Caco-2 (cell line): ENCODE measurements around the gene LRRC26. TPM values are rescaled to one million over a fixed set of nuclear protein-coding genes. Genes with fewer than 3 reads are reported as not detected.

Experiments used
- BruUV-seq: library from RNA; stranded (reverse); fragments of 400-500 nt; replicated peaks from 2 replicates; lab custom pipeline; 2021; lab: Mats Ljungman, UMichigan
- CTCF ChIA-PET: fragments of 300-600 bp; sonication (Branson Sonifier 250); formaldehyde crosslinking; loops from one replicate; lab custom pipeline; 2022; ENCODE audit warnings: antibody characterized with exemption; lab: Charles Lee
- POLR2A ChIA-PET: fragments of 300-600 bp; sonication (Branson Sonifier 250); formaldehyde crosslinking; loops from one replicate; lab custom pipeline; 2022; ENCODE audit warnings: antibody characterized with exemption; lab: Charles Lee
- DNase-seq, 2 experiments: peaks; one replicate each; pipeline versions ENCODE4 v3.0.0 to v3.0.0-alpha.2; 2020 to 2022
- H3K27me3 ChIP-seq: replicated peaks from 2 replicates; pipeline ENCODE4 v1.6.0; 2011; ENCODE audit warnings: low read length; ENCODE audit not compliant: control insufficient read depth, insufficient read depth
- H3K36me3 ChIP-seq: 2 replicates; pipeline ENCODE4 v1.5.1; 2011; ENCODE audit warnings: low read length; ENCODE audit not compliant: control insufficient read depth, insufficient read depth
- H3K4me1 ChIP-seq: fragments of 250-450 bp; sonication (Bioruptor Pico); 2 replicates; pipeline ENCODE4 v1.5.1; 2020; ENCODE audit warnings: mild to moderate bottlenecking
- H3K4me3 ChIP-seq: 2 replicates; pipeline ENCODE4 v1.5.1; 2011; ENCODE audit warnings: low read depth, mild to moderate bottlenecking, control low read depth, low read length
- H3K9me3 ChIP-seq: fragments of 250-450 bp; sonication (Bioruptor Pico); 2 replicates; pipeline ENCODE4 v1.5.1; 2020; ENCODE audit warnings: mild to moderate bottlenecking, moderate library complexity
- H3K27ac Mint-ChIP-seq: one replicate; pipeline ENCODE4 v1.8.0; 2022; ENCODE audit warnings: mixed read lengths; ENCODE audit not compliant: unreplicated experiment
- H3K27me3 Mint-ChIP-seq: one replicate; pipeline ENCODE4 v1.8.0; 2022; ENCODE audit warnings: mixed read lengths; ENCODE audit not compliant: insufficient read depth, unreplicated experiment
- H3K36me3 Mint-ChIP-seq: one replicate; pipeline ENCODE4 v1.8.0; 2022; ENCODE audit warnings: mild to moderate bottlenecking, mixed read lengths; ENCODE audit not compliant: insufficient read depth, unreplicated experiment
- H3K4me1 Mint-ChIP-seq: one replicate; pipeline ENCODE4 v1.8.0; 2022; ENCODE audit warnings: low read depth, mixed read lengths; ENCODE audit not compliant: unreplicated experiment
- H3K4me3 Mint-ChIP-seq: one replicate; pipeline ENCODE4 v1.8.0; 2022; ENCODE audit warnings: mild to moderate bottlenecking, moderate library complexity, mixed read lengths; ENCODE audit not compliant: unreplicated experiment
- H3K9me3 Mint-ChIP-seq: one replicate; pipeline ENCODE4 v1.8.0; 2022; ENCODE audit warnings: mixed read lengths; ENCODE audit not compliant: unreplicated experiment
- CTCF ChIP-seq, 2 experiments: fragments of 200-600 bp in 1 of 2; IDR thresholded peaks; 1 replicate in 1 of 2; 2 replicates in 1 of 2; pipeline versions ENCODE4 v1.5.1 to v1.8.0; 2011 to 2022; ENCODE audit warnings: antibody characterized with exemption in 1 of 2, control low read depth in 1 of 2, inconsistent platforms in 1 of 2, low read depth in 1 of 2, low read length in 1 of 2, mild to moderate bottlenecking in 1 of 2, moderate library complexity in 1 of 2; ENCODE audit not compliant: insufficient read depth in 1 of 2, severe bottlenecking in 1 of 2, unreplicated experiment in 1 of 2
- intact Hi-C: fragments of 100-400 bp; cut with micrococcal nuclease; formaldehyde crosslinking; loops from one replicate; pipeline ENCODE4 v1.10.0; 2022; ENCODE audit not compliant: unreplicated experiment
- total RNA-seq: library from RNA; stranded (reverse); gene quantifications from 2 replicates; pipeline ENCODE4 v1.2.3, GENCODE V29; 2022

The LRRC26 gene
- total RNA-seq, 1 experiment from 2014 or later = 2.9 TPM

GRCh38 chr9:137195525-137196220, 25.8 kb upstream of the LRRC26 start:
- Mint-ChIP-seq H3K4me3 (peak overlapping the region; percentile 26), H3K4me1 (peaks cover 12% of the 10 kb centered on the region), H3K9me3 (no peaks in the 10 kb centered on the region), H3K27me3 (no peaks in the 10 kb centered on the region), H3K27ac (peak overlapping the region; percentile 61), H3K36me3 (peaks cover 27% of the 10 kb centered on the region)
- ChIA-PET CTCF (interaction anchor here (0.7 to 1.1 kb wide), 2 partner anchors 34 to 41 kb away, joined by 3 to 4 read pairs; no protein-coding TSS in a partner anchor), POLR2A (interaction anchor here (0.7 to 1.0 kb wide), 2 partner anchors 28 to 45 kb away, joined by 3 read pairs; no protein-coding TSS in a partner anchor)
- DNase-seq = no peak
- H3K4me3 ChIP-seq = no peak overlapping the region
- no peaks in the 10 kb centered on the region for H3K27me3 ChIP-seq
- TF ChIP-seq CTCF (IDR thresholded peaks at IDR 0.05; ENCODE audit: insufficient read depth in 1 of 2, low read depth in 1 of 2, low read length in 1 of 2, severe bottlenecking in 1 of 2, unreplicated experiment in 1 of 2) = no peak
- H3K4me1 ChIP-seq = peaks cover 29% of the 10 kb centered on the region
- no peaks in the 10 kb centered on the region for H3K9me3 ChIP-seq
- intact Hi-C loops = no loop called here
- peaks cover 2% of the 10 kb centered on the region; the same call in 1 of the 2 replicates for H3K36me3 ChIP-seq
- BruUV-seq = no TSS peak

- H3K4me3 Mint-ChIP-seq = no peak overlapping the region
- peak overlapping the region; percentile 61 for H3K27ac Mint-ChIP-seq
- CTCF ChIA-PET = interaction anchor here (0.7 to 1.1 kb wide), 2 partner anchors 33 to 42 kb away, joined by 3 to 4 read pairs; no protein-coding TSS in a partner anchor
These were observed 25.1 kb upstream of the LRRC26 start for GRCh38 chr9:137194909-137195308.

DNA sequence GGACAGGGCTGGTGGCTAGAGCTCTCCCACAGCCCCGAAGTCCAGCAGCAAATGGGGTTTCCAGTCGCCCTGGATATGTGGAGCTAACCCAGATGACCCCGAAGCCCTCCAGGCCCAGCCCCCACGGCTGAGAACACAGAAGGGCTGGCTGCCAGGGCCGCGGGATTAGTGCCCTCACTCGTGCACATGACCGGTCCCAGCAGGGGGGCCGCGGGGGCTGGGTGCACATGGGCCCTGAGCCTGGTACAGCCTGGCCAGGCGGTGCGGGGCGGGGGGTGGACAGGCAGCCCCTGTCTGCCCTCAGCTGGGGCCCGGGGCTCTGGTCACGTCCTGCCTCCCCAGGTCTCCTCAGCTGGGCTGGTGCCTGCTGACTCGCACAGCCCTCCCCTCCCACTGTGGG, 24.5 kb upstream of the LRRC26 start:
- intact Hi-C loops = no loop called here
- no peaks in the 10 kb centered on the region for H3K9me3 ChIP-seq
- ChIA-PET CTCF (no interaction called here), POLR2A (no interaction called here)
- no peak for TF ChIP-seq CTCF (IDR thresholded peaks at IDR 0.05; ENCODE audit: insufficient read depth in 1 of 2, low read depth in 1 of 2, low read length in 1 of 2, severe bottlenecking in 1 of 2, unreplicated experiment in 1 of 2)
- BruUV-seq = no TSS peak
- Mint-ChIP-seq H3K27me3 (no peaks in the 10 kb centered on the region), H3K36me3 (peaks cover 28% of the 10 kb centered on the region), H3K27ac (no peak overlapping the region), H3K4me3 (no peak overlapping the region), H3K9me3 (no peaks in the 10 kb centered on the region), H3K4me1 (peaks cover 15% of the 10 kb centered on the region)
- H3K4me1 ChIP-seq = peaks cover 35% of the 10 kb centered on the region
- no peaks in the 10 kb centered on the region for H3K27me3 ChIP-seq
- no peak for DNase-seq
- peaks cover 2% of the 10 kb centered on the region for H3K36me3 ChIP-seq
- H3K4me3 ChIP-seq = no peak overlapping the region

More at GRCh38 chr9:137194909-137195308, 25.1 kb upstream of the LRRC26 start:
- Histone ChIP-seq H3K9me3 (no peaks in the 10 kb centered on the region), H3K4me1 (peaks cover 32% of the 10 kb centered on the region), H3K36me3 (peaks cover 2% of the 10 kb centered on the region), H3K4me3 (no peak overlapping the region), H3K27me3 (no peaks in the 10 kb centered on the region)
- no TSS peak for BruUV-seq
- H3K27me3 Mint-ChIP-seq = no peaks in the 10 kb centered on the region
- POLR2A ChIA-PET = no interaction called here
- H3K4me1 Mint-ChIP-seq = peaks cover 15% of the 10 kb centered on the region
- DNase-seq = no peak
- intact Hi-C loops = no loop called here
- no peak for TF ChIP-seq CTCF (IDR thresholded peaks at IDR 0.05; ENCODE audit: insufficient read depth in 1 of 2, low read depth in 1 of 2, low read length in 1 of 2, severe bottlenecking in 1 of 2, unreplicated experiment in 1 of 2)
- no peaks in the 10 kb centered on the region for H3K9me3 Mint-ChIP-seq
- H3K36me3 Mint-ChIP-seq = peaks cover 30% of the 10 kb centered on the region
